H1 (cell line): ENCODE results near the gene MIPOL1. TPM values are rescaled to one million over a fixed set of nuclear protein-coding genes. Genes with fewer than 3 reads are reported as not detected.
"Not testable (repeated sequence)": the region's sequence is repeated elsewhere in the genome, so short reads cannot be mapped to it uniquely, and the experiment has no call there.

Source experiments
- CTCF ChIA-PET: fragments of 300-600 bp; sonication (Branson Sonifier 250); formaldehyde crosslinking; loops from one replicate; lab custom pipeline; 2021; ENCODE audit not compliant: partially characterized antibody; lab: Charles Lee
- POLR2A ChIA-PET: fragments of 300-600 bp; sonication (Branson Sonifier 250); formaldehyde crosslinking; loops from one replicate; lab custom pipeline; 2021; ENCODE audit warnings: inconsistent platforms; ENCODE audit not compliant: partially characterized antibody; lab: Charles Lee
- DNase-seq, 2 experiments: peaks; one replicate each; pipeline versions ENCODE4 v3.0.0 to v3.0.0-alpha.2; 2010 to 2022; ENCODE audit warnings: low spot score in 2 of 2, low read depth in 1 of 2, mixed read lengths in 1 of 2
- FAIRE-seq: peaks from 2 replicates; lab custom pipeline; 2011; peaks lifted over from hg19 to GRCh38; lab: Jason Lieb, UNC
- H2AFZ ChIP-seq: 2 replicates; pipeline ENCODE4 v1.8.1; 2012; ENCODE audit warnings: low read length, inconsistent platforms
- H2AK5ac ChIP-seq: 2 replicates; pipeline ENCODE4 v1.6.1; 2013; ENCODE audit warnings: low read depth, low read length
- H2BK120ac ChIP-seq: replicated peaks from 2 replicates; pipeline ENCODE3; 2013; ENCODE audit warnings: low read depth, low read length, inconsistent platforms
- H2BK12ac ChIP-seq: 2 replicates; pipeline ENCODE4 v1.6.1; 2013; ENCODE audit warnings: low read depth, low read length
- H2BK15ac ChIP-seq: 2 replicates; pipeline ENCODE4 v1.6.1; 2013; ENCODE audit warnings: low read length
- H2BK20ac ChIP-seq: 2 replicates; pipeline ENCODE4 v1.6.1; 2013; ENCODE audit warnings: low read length
- H2BK5ac ChIP-seq: 2 replicates; pipeline ENCODE4 v1.6.1; 2013; ENCODE audit warnings: low read depth, low read length
- H3K14ac ChIP-seq: 2 replicates; pipeline ENCODE4 v1.6.1; 2013; ENCODE audit warnings: inconsistent platforms; ENCODE audit not compliant: insufficient read length
- H3K18ac ChIP-seq: 2 replicates; pipeline ENCODE4 v1.6.1; 2013; ENCODE audit warnings: low read length; ENCODE audit errors: extremely low read depth
- H3K23ac ChIP-seq: 2 replicates; pipeline ENCODE4 v1.6.1; 2013; ENCODE audit warnings: inconsistent platforms; ENCODE audit not compliant: insufficient read length
- H3K23me2 ChIP-seq: 2 replicates; pipeline ENCODE4 v1.6.1; 2013; ENCODE audit warnings: low read depth, low read length
- H3K27ac ChIP-seq: 2 replicates; pipeline ENCODE4 v1.6.1; 2011; ENCODE audit warnings: low read depth, low read length, inconsistent platforms
- H3K27me3 ChIP-seq, 4 experiments: replicated peaks in 1 of 4; 1 replicate in 1 of 4; 2 replicates in 3 of 4; pipeline versions ENCODE4 v1.6.1 to v1.8.1; 2011 to 2013; ENCODE audit warnings: low read length in 3 of 4, mild to moderate bottlenecking in 3 of 4, inconsistent platforms in 2 of 4, mixed read lengths in 2 of 4, moderate library complexity in 1 of 4; ENCODE audit not compliant: control insufficient read depth in 3 of 4, insufficient read depth in 3 of 4; ENCODE audit errors: extremely low read depth in 1 of 4
- H3K36me3 ChIP-seq, 4 experiments: 2 replicates each; pipeline versions ENCODE4 v1.6.1 to v1.8.1; 2011 to 2013; ENCODE audit warnings: mild to moderate bottlenecking in 4 of 4, low read length in 3 of 4, moderate library complexity in 2 of 4, control low read depth in 1 of 4, inconsistent platforms in 1 of 4; ENCODE audit not compliant: insufficient read depth in 4 of 4, control insufficient read depth in 2 of 4
- H3K4ac ChIP-seq: replicated peaks from 2 replicates; pipeline ENCODE3; 2013; ENCODE audit warnings: low read length, low read depth, mixed read lengths, inconsistent platforms; ENCODE audit not compliant: insufficient read length
- H3K4me1 ChIP-seq, 4 experiments: replicated peaks in 1 of 4; 1 replicate in 1 of 4; 2 replicates in 3 of 4; pipeline versions ENCODE4 v1.6.1 to v1.8.1; 2011 to 2013; ENCODE audit warnings: low read length in 3 of 4, inconsistent platforms in 2 of 4, mixed read lengths in 1 of 4; ENCODE audit not compliant: insufficient read depth in 4 of 4, control insufficient read depth in 3 of 4
- H3K4me2 ChIP-seq, 2 experiments: 2 replicates each; pipeline versions ENCODE4 v1.6.1 to v1.8.1; 2011 to 2013; ENCODE audit warnings: low read depth in 2 of 2, low read length in 2 of 2, control low read depth in 1 of 2, inconsistent platforms in 1 of 2, mild to moderate bottlenecking in 1 of 2; ENCODE audit not compliant: insufficient read depth in 1 of 2
- H3K4me3 ChIP-seq, 4 experiments: fragments of 200-600, 300-600 bp in 1 of 4; sonication (generic), shearing (Covaris generic), sonication (Bioruptor Twin) in 1 of 4; 2 replicates each; pipeline versions ENCODE4 v1.5.1 to v1.8.1; 2011 to 2016; ENCODE audit warnings: low read length in 4 of 4, low read depth in 3 of 4, control low read depth in 2 of 4, inconsistent platforms in 2 of 4, mild to moderate bottlenecking in 2 of 4, mixed read lengths in 1 of 4, moderate library complexity in 1 of 4; ENCODE audit not compliant: insufficient read depth in 2 of 4; ENCODE audit errors: extremely low read depth in 1 of 4
- H3K56ac ChIP-seq: replicated peaks from 2 replicates; pipeline ENCODE3; 2013; ENCODE audit warnings: low read depth, mild to moderate bottlenecking, mixed read lengths, low read length, inconsistent platforms; ENCODE audit not compliant: insufficient read length
- H3K79me1 ChIP-seq: 2 replicates; pipeline ENCODE4 v1.6.1; 2013; ENCODE audit warnings: low read depth, low read length, control low read depth
- H3K79me2 ChIP-seq, 2 experiments: 2 replicates each; pipeline versions ENCODE4 v1.6.1 to v1.8.1; 2012 to 2013; ENCODE audit warnings: low read length in 2 of 2, mild to moderate bottlenecking in 2 of 2, inconsistent platforms in 1 of 2; ENCODE audit not compliant: insufficient read depth in 2 of 2, control insufficient read depth in 1 of 2
- H3K9ac ChIP-seq, 4 experiments: replicated peaks in 1 of 4; 1 replicate in 1 of 4; 2 replicates in 3 of 4; pipeline versions ENCODE4 v1.6.1 to v1.8.1; 2011 to 2013; ENCODE audit warnings: low read depth in 3 of 4, low read length in 3 of 4, control low read depth in 2 of 4, mild to moderate bottlenecking in 2 of 4, moderate library complexity in 2 of 4, inconsistent platforms in 1 of 4; ENCODE audit errors: extremely low read depth in 1 of 4
- H3K9me3 ChIP-seq, 2 experiments: 2 replicates each; pipeline versions ENCODE4 v1.6.1 to v1.8.1; 2012 to 2013; ENCODE audit warnings: mild to moderate bottlenecking in 2 of 2, moderate library complexity in 2 of 2, control low read depth in 1 of 2, inconsistent platforms in 1 of 2, low read depth in 1 of 2, low read length in 1 of 2, mixed read lengths in 1 of 2; ENCODE audit not compliant: insufficient read depth in 2 of 2
- H4K20me1 ChIP-seq, 2 experiments: replicated peaks in 1 of 2; 2 replicates each; pipeline versions ENCODE3 to v1.8.1; 2011 to 2013; ENCODE audit warnings: inconsistent platforms in 2 of 2, low read length in 2 of 2, mild to moderate bottlenecking in 1 of 2; ENCODE audit not compliant: insufficient read depth in 2 of 2, control insufficient read depth in 1 of 2
- H4K5ac ChIP-seq: 2 replicates; pipeline ENCODE4 v1.6.1; 2013; ENCODE audit warnings: low read length, low read depth, mixed read lengths, inconsistent platforms; ENCODE audit not compliant: insufficient read length
- H4K8ac ChIP-seq: 2 replicates; pipeline ENCODE4 v1.8.0; 2013; ENCODE audit warnings: mild to moderate bottlenecking, moderate library complexity, low read length, inconsistent platforms; ENCODE audit not compliant: insufficient read depth; ENCODE audit errors: extremely low read depth
- H4K91ac ChIP-seq: replicated peaks from 2 replicates; pipeline ENCODE3; 2013; ENCODE audit warnings: low read length, mixed read lengths, inconsistent platforms; ENCODE audit not compliant: insufficient read length
- WGBS, 2 experiments: shearing (Covaris generic) in 1 of 2; methylation state at CpG; one replicate each; pipeline versions ENCODE4 v1.1.6 to v1.1.7; 2013 to 2015; ENCODE audit warnings: low lambda C conversion rate in 2 of 2, mixed read lengths in 2 of 2, inconsistent platforms in 1 of 2, low coverage in 1 of 2, missing lambda C conversion rate in 1 of 2; ENCODE audit not compliant: insufficient replicate concordance in 2 of 2, insufficient coverage in 1 of 2, insufficient read length in 1 of 2; ENCODE audit errors: extremely low coverage in 1 of 2, missing lambda C conversion rate in 1 of 2; 5-methylcytosine and 5-hydroxymethylcytosine counted together
- polyA plus RNA-seq, 7 experiments: library from polyadenylated mRNA; depleted of rRNA in 3 of 7; stranded (reverse) in 5 of 7; unstranded in 2 of 7; fragments of >200 nt in 5 of 7; fragments of 200-250 nt in 2 of 7; gene quantifications; 1 replicate in 5 of 7; 2 replicates in 1 of 7; 4 replicates in 1 of 7; pipeline versions ENCODE4 v1.2.1 to v1.2.3, GENCODE V29; 2011 to 2013; ENCODE audit warnings: missing spikeins in 2 of 7, mixed read lengths in 2 of 7
- total RNA-seq: library from RNA; stranded (reverse); fragmentation: NEBNext Ultra II Directional; extraction: Animal tissue kit (Norgen Biotek cat#: 25700); gene quantifications from 2 replicates; pipeline ENCODE4 v1.2.1, GENCODE V29; 2021

MIPOL1 gene
- total and polyA plus RNA-seq, 2 of the 8 experiments (the other 6 are each of a cell fraction or from before 2014, with no cell fraction given) = 2.8 to 23.9 TPM

- H3K4me1 ChIP-seq, H2BK120ac ChIP-seq, H3K14ac ChIP-seq, H2BK15ac ChIP-seq, FAIRE-seq, H3K36me3 ChIP-seq, H2BK5ac ChIP-seq, H3K79me1 ChIP-seq, H3K23ac ChIP-seq, H3K27me3 ChIP-seq, H3K4ac ChIP-seq, H3K4me2 ChIP-seq, H2AFZ ChIP-seq, DNase-seq, H3K56ac ChIP-seq, H4K5ac ChIP-seq, H4K20me1 ChIP-seq, POLR2A ChIA-PET, H3K9ac ChIP-seq, H3K4me3 ChIP-seq, H2BK20ac ChIP-seq, H3K23me2 ChIP-seq, H3K27ac ChIP-seq, H3K18ac ChIP-seq, H4K91ac ChIP-seq, H2AK5ac ChIP-seq, H2BK12ac ChIP-seq: not testable (repeated sequence)
- 91% methylated on average over 7 of the region's 7 CpGs; no CpG with 5 or more reads in 1 of the 2 experiments for WGBS, 2 experiments
- CTCF ChIA-PET = interaction anchor here (0.6 kb wide), 1 partner anchor 13 kb away, joined by 3 read pairs; no protein-coding TSS in a partner anchor
- H3K79me2 ChIP-seq = peaks cover 0 to 58% of the 10 kb centered on the region in 2 experiments; a peak in 3 of 4 replicates
- peaks cover 16 to 23% of the 10 kb centered on the region in 2 experiments for H3K9me3 ChIP-seq
- 0 out of 2 replicates have a peak overlapping the region, but pooled peaks have one; percentile 25 for H4K8ac ChIP-seq
These were observed 8.2 kb downstream of the MIPOL1 start for GRCh38 chr14:37205623-37206605.
